GM20000 (cell line): ENCODE data around the gene NT5C.
A peak's percentile ranks its signal among the peaks of the same experiment; 100 is the strongest.
"Not testable (repeated sequence)": the region's sequence is repeated elsewhere in the genome, so short reads cannot be mapped to it uniquely, and the experiment has no call there.

Experiments
- DNase-seq: peaks from one replicate; pipeline ENCODE4 v3.0.0; 2012; ENCODE audit warnings: low spot score
- CTCF ChIP-seq: IDR thresholded peaks from 2 replicates; pipeline ENCODE4 v1.5.1; 2012; ENCODE audit warnings: mild to moderate bottlenecking, control low read depth; ENCODE audit errors: extremely low read depth, missing control alignments

Gene NT5C

GRCh38 chr17:75163074-75163473, 31.5 kb upstream of the NT5C start:
- DNase-seq = no peak
- TF ChIP-seq CTCF = no peak

- no peak for DNase-seq
- TF ChIP-seq CTCF = no peak
Observed at GRCh38 chr17:75160211-75160610, 28.7 kb upstream of the NT5C start.

GRCh38 chr17:75159196-75160031, 27.9 kb upstream of the NT5C start:
- DNase-seq = no peak
- no peak for TF ChIP-seq CTCF

GRCh38 chr17:75158480-75158879, 26.9 kb upstream of the NT5C start:
- DNase-seq = not testable (repeated sequence)

GRCh38 chr17:75155191-75155601, 23.7 kb upstream of the NT5C start:
- no peak for TF ChIP-seq CTCF
- DNase-seq = no peak

- TF ChIP-seq CTCF = no peak
Observed at GRCh38 chr17:75154195-75155106, 22.9 kb upstream of the NT5C start, which contains the start of gene JPT1. JPT1 (minus strand) TSS chr17:75154512; CDS start chr17:75154397, 115 bp downstream.

GRCh38 chr17:75153780-75154194, 22.2 kb upstream of the NT5C start:
- DNase-seq = no peak
- no peak for TF ChIP-seq CTCF

More at GRCh38 chr17:75154195-75155106, 22.9 kb upstream of the NT5C start, which contains the start of gene JPT1:
- DNase-seq = peak; percentile 98
